ENCODE results near the gene WDR64.

WDR64 gene

GRCh38 chr1:241652012-241652411, at the start of gene WDR64:
WDR64 (plus strand) TSS chr1:241652281; CDS start chr1:241652485, 204 bp downstream.
- no peak for DNase-seq (ENCODE audit: low read depth)

DNA sequence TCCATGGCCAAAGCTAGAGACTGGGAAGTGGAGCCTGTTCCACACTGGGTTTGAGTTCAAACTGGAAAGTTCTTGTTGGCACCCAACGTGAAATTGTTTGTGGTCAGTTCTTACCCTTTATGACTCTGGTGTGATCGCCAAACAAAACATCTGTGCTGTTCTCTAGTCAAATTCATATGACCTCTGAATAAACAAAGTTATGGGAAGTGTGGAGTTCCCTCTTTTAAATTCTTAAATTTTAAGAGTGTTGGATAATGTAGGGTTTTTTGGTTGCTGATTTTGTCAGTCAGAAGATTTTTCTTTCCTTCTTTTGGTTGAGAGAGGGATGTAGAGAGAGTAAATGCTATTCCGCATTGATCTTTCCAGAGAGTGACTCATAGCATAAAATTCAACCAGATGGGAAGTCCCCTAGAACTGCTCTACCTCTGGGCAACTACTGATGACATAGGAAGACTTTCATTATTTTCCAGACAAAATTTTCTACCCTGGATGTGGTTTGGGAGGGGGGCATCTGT, 48.3 kb upstream of the WDR64 start:
- DNase-seq (ENCODE audit: low read depth), result peak; percentile 35

DNA sequence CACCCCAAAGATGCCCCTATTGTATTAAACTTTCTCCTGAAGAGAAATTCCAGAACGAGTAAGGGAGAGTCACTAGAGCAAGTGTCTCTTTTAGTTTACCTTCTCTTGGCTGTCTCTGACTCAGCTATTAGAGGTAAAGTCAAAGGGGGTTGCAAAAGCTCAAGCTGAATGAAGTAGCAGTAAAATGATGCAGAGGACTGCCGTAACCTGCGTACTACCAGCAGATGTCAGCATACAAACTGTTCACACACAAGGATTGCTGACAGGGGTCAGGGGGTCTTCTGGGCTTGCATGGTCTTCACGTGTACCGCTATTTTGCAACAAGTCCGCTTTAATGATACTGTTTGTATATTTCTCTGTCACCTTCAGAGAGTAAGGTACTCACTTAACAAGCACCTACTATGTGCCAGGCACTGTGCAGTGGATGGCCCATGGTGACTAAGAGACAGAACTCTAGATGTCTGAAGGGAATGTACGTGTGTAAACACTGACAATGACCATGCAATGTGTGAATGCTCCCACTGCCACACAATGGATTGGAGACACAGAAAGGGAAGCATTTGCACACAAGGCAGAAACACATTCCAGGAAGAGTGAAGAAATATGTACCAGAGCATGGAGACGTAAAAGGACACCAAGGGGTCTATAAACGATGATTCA, 46.8 kb upstream of the WDR64 start:
- no peak for DNase-seq (ENCODE audit: low read depth)

DNA sequence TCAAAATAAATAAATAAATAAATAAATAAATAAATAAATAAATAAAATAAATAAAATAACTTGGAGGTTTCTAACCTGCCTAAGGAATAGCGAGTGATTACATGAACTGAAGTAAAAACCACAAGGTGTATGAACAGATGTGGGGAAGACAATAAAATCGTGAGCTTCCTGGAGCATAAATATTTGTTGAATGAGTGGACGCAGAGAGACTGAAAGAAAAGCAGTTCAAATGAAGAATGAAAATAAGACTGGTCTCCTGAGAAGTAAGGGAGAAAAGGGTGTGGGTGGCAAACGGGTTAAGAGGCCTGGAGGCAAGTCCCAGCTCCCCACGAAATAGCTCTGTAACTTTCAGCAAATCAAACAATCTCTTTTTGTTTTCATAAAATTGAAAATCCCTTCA, 45.5 kb upstream of the WDR64 start:
- no peak for DNase-seq (ENCODE audit: low read depth)

GRCh38 chr1:241607497-241607896, 44.6 kb upstream of the WDR64 start:
- no peak for DNase-seq (ENCODE audit: low read depth)

GRCh38 chr1:241608379-241609033, 43.6 kb upstream of the WDR64 start:
- no peak for DNase-seq (ENCODE audit: low read depth)

DNA sequence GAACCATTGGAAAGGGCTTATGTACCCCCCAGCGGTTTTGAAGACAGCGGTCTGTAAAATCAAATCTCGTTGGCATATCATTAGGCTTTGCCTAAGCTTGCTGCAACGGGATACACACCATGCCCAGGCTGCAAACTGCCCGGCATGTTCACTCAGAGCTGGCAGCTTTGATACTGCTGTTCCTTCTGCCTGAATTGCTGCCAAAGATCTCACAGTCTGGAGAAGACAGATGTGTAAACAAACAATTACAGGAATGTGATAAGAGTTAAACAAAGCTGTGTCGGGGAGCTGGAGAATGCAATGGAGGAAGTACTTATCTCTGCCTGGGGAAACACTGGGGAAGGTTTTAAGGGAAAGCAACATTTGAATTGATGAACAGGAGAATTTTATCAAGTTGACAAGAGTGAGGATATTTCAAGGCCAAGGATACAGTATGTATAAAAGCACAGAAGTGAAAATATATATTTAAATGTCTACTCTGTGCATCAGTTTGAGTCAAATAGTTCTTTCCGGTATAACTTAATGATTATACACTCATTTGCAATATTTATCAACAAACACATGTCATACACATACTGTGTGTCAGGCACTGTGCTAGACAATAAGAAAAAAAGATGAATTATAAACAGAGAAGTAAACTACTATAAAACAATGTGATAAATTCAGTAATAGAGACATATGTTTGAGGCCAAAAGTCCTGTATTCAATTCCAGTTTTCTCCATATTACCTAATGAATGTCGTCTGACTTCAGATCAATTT, 41.8 kb upstream of the WDR64 start:
- DNase-seq (ENCODE audit: low read depth), result no peak

DNA sequence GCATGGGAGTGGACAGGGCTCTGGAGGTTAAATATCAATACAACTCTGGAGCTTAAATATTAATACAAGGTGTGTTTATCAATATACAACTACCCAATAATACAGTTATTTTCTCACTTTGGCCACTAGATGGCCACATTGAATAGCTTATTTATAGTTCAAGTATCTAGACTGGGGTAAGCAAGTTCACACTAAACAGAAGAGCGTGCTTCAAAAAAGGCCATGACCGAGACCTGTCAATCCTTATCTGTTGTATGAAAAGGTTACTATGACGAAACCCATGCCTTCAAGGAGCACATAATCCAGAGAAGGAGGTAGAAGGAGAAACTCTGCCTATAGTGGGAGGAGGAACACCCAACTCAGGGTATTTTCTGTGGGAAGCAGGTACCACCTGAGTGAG, 41.0 kb upstream of the WDR64 start:
- peak; percentile 60 for DNase-seq (ENCODE audit: low read depth)

DNA sequence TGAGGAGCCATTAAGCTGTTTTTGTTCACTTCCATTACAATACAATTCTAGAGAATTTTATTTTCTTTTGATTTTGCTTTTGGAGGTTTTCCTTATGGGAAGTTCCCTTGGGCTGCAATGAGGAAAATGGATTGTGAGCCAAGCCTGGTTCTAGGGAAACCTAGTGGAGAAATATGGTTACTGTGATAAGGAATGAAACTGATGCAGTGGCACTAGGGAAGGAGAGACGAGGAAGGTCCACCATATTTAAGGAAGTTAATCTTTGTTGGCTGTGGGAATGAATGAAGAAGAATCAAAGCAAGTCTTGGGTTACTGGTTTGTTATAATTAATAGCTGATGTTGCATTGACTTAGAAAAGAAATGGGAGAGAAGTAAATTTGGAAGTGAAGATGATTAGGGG, 40.3 kb upstream of the WDR64 start:
- no peak for DNase-seq (ENCODE audit: low read depth)

GRCh38 chr1:241612533-241613477, 39.3 kb upstream of the WDR64 start:
- peak; percentile 76 for DNase-seq (ENCODE audit: low read depth)

- DNase-seq (ENCODE audit: low read depth), result no peak
Measured at GRCh38 chr1:241614144-241614543, 37.9 kb upstream of the WDR64 start.

- DNase-seq (ENCODE audit: low read depth), result no peak
Measured at GRCh38 chr1:241614572-241614971, 37.5 kb upstream of the WDR64 start.

DNA sequence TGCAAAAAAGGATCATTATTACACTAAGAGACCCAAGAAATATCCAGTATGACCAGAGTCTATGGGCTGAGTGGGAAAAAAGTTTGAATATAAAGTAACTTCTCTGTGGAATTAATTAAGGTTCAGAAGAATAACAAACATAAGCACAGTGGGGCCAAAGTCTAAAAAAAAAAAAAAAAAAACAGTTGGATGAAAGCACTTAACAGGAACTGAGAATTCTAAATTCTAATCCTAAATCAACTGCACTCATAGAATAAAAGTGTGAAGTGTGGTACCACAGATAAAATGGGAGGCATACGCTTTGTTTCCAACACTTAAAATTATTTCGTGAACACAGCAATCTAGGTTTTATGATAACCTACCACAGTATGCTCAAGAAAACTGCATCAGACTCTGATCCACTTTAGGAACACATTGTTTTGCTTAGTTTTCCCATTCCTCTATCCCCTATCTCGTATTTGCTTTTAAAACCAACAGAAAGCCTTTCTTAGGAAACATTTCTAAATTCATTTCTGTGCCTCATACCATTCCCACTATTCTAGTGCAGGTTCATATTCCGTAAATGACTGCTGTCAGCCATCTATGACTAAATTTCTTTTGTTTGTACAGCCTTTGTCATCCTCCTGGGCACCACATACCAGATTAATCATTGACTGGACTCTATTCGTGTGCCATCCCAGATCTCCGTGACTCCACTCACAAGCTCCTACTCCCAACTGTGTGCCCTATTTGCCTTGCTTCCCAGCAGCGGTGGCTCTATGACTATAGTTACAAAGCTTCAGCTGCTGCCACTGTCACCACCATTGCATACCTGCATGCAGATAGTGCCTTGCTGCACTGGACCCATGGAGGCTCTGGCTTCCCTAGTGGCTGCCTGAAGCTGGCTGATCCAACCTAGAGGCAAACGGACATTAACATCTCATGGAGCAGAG, 36.8 kb upstream of the WDR64 start:
- no peak for DNase-seq (ENCODE audit: low read depth)

DNA sequence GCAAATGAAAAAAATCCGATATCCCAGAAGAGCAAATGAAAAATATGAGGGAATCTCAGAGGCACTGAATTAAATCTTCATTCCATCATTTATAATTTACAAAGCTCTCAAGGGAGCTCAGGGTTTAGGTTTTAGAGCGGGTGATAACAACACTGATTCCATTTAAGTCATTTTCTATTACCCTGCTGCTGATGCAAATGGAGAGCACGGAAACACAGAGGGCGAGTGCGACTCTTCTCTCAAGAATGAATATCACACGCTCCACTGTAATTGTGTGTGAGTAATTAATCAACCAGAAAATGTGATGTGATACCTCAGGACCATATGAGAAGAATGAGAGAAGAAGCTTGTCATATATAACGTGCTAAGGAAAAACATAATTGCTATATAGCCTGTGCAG, 34.7 kb upstream of the WDR64 start:
- DNase-seq (ENCODE audit: low read depth), result no peak

DNA sequence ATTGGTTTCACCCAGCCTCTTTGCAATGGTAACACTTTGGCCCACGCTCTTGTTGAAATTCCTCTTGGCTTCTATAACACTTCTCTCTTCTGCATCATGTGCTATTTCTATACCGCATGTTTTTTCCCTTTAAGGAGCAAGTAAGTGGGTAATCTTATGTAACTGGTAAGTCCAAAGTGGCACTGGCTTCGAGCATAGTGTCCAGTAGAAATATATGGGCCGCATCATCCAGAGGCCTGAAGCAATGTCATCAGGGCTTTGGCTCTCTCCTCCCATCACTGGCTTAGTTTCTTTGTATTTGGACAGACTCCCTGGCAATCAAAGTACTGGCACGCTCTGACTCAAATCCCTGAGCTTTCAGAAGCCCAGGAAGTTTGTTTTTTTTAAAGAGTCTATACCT, 29.4 kb upstream of the WDR64 start:
- DNase-seq (ENCODE audit: low read depth), result no peak

- no peak for DNase-seq (ENCODE audit: low read depth)
Measured at GRCh38 chr1:241624935-241625334, 27.1 kb upstream of the WDR64 start.

DNA sequence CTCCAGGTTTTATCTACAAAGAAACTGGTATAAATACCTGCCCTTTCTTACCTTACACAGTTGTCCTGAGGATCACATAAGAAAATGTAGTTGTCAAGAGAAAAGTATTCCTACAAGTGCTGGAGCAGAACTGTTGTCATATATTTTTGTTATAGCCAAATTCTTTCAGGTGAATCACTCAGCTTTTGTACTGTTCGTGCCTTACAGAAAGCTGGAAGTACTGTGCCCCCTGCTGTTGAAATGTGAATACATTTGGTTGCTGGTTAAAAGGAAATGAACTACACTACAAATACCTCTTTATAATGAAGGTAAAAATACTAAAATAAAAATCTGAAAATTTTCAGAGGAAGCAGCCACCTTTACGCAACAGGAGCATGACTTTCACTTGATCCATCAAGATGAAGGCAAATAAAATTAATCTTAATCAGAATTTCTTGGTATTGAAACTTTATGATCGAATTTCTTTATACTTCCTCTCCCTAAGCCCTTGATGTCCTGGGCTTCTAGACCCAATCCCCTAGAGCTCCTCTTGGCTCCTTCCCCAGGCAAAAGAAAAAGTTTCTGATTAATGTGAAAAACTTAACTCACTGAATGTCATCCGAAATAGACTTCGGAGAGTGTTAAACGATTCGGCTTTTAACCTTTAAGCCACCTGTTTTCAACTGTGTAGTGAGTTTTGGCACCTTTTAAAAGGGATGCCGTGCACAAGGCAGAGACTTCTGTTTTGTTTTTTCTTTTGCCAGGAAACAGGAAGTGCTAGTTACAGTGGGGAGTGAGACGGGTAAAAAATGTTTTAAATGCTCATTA, 24.4 kb upstream of the WDR64 start:
- DNase-seq (ENCODE audit: low read depth), result peak; percentile 53

GRCh38 chr1:241630005-241630404, 22.1 kb upstream of the WDR64 start:
- no peak for DNase-seq (ENCODE audit: low read depth)

GRCh38 chr1:241630476-241630875, 21.6 kb upstream of the WDR64 start:
- DNase-seq (ENCODE audit: low read depth), result no peak

GRCh38 chr1:241630899-241631298, 21.2 kb upstream of the WDR64 start:
- no peak for DNase-seq (ENCODE audit: low read depth)

Measured in fibroblast of the conjunctiva (primary cell).